SU-DHL-6 (cell line): ENCODE data around the gene SPSB2.
A peak's percentile ranks its signal among the peaks of the same experiment; 100 is the strongest.

Experiments
- H2AFZ ChIP-seq: fragments of 200-600 bp; sonication (generic); 2 replicates; pipeline ENCODE4 v1.6.1; 2014; ENCODE audit warnings: low read depth, mild to moderate bottlenecking, moderate library complexity, mixed read lengths, antibody characterized with exemption, low read length; ENCODE audit not compliant: severe bottlenecking
- H3F3A ChIP-seq: fragments of 200-600 bp; shearing (Covaris generic); 2 replicates; pipeline ENCODE4 v1.6.0; 2016; ENCODE audit warnings: antibody characterized with exemption, mild to moderate bottlenecking; ENCODE audit not compliant: insufficient read depth
- H3K27ac ChIP-seq: fragments of 200-600 bp; sonication (generic); 2 replicates; pipeline ENCODE4 v1.5.1; 2016; ENCODE audit warnings: low read depth, mild to moderate bottlenecking, low read length, moderate library complexity, mixed read lengths
- H3K27me3 ChIP-seq: fragments of 200-600 bp; sonication (generic), shearing (Covaris generic); 2 replicates; pipeline ENCODE4 v1.6.0; 2014; ENCODE audit warnings: mild to moderate bottlenecking, low read length
- H3K36me3 ChIP-seq: fragments of 200-600 bp; sonication (generic); 2 replicates; pipeline ENCODE4 v1.6.1; 2014; ENCODE audit warnings: mild to moderate bottlenecking, low read length, mixed read lengths
- H3K4me2 ChIP-seq: fragments of 300-600, 200-600 bp; shearing (Covaris generic), sonication (generic); 2 replicates; pipeline ENCODE4 v1.6.0; 2014; ENCODE audit warnings: low read length, low read depth, mild to moderate bottlenecking; ENCODE audit not compliant: poor library complexity, severe bottlenecking
- H3K4me3 ChIP-seq: fragments of 200-600 bp; sonication (generic); 2 replicates; pipeline ENCODE4 v1.5.1; 2014; ENCODE audit warnings: antibody characterized with exemption, low read length, mild to moderate bottlenecking, mixed read lengths; ENCODE audit not compliant: insufficient read depth, poor library complexity, severe bottlenecking
- H3K79me2 ChIP-seq: fragments of 200-600 bp; sonication (generic); 2 replicates; pipeline ENCODE4 v1.6.1; 2014; ENCODE audit warnings: mild to moderate bottlenecking, low read length, moderate library complexity; ENCODE audit not compliant: insufficient read depth
- H3K9ac ChIP-seq: fragments of 200-600 bp; sonication (generic); 2 replicates; pipeline ENCODE4 v1.7.0; 2014; ENCODE audit warnings: mild to moderate bottlenecking, low read length
- H3K9me2 ChIP-seq: fragments of 200-600 bp; sonication (generic); replicated peaks from 2 replicates; pipeline ENCODE4 v1.6.1; 2014; ENCODE audit warnings: low read length; ENCODE audit not compliant: insufficient read depth
- H3K9me3 ChIP-seq: fragments of 200-600 bp; sonication (generic); 2 replicates; pipeline ENCODE4 v1.6.1; 2014; ENCODE audit warnings: low read length, mixed read lengths; ENCODE audit not compliant: insufficient read depth
- H4K20me1 ChIP-seq: fragments of 200-600 bp; sonication (generic); 2 replicates; pipeline ENCODE4 v1.6.1; 2014; ENCODE audit warnings: low read depth, mild to moderate bottlenecking, antibody characterized with exemption, low read length, moderate library complexity, mixed read lengths
- CTCF ChIP-seq: fragments of 200-600 bp; sonication (generic); IDR thresholded peaks from one replicate; pipeline ENCODE4 v1.5.1; 2017; ENCODE audit warnings: antibody characterized with exemption, mild to moderate bottlenecking, low read length, moderate library complexity; ENCODE audit not compliant: insufficient read depth, poor library complexity, severe bottlenecking
- EZH2phosphoT487 ChIP-seq: fragments of 200-600 bp; sonication (generic), shearing (Covaris generic); conservative IDR thresholded peaks from 2 replicates; pipeline ENCODE4 v1.6.1; 2018; ENCODE audit warnings: mild to moderate bottlenecking, antibody characterized with exemption, low read length, moderate library complexity, mixed read lengths

SPSB2 gene

DNA sequence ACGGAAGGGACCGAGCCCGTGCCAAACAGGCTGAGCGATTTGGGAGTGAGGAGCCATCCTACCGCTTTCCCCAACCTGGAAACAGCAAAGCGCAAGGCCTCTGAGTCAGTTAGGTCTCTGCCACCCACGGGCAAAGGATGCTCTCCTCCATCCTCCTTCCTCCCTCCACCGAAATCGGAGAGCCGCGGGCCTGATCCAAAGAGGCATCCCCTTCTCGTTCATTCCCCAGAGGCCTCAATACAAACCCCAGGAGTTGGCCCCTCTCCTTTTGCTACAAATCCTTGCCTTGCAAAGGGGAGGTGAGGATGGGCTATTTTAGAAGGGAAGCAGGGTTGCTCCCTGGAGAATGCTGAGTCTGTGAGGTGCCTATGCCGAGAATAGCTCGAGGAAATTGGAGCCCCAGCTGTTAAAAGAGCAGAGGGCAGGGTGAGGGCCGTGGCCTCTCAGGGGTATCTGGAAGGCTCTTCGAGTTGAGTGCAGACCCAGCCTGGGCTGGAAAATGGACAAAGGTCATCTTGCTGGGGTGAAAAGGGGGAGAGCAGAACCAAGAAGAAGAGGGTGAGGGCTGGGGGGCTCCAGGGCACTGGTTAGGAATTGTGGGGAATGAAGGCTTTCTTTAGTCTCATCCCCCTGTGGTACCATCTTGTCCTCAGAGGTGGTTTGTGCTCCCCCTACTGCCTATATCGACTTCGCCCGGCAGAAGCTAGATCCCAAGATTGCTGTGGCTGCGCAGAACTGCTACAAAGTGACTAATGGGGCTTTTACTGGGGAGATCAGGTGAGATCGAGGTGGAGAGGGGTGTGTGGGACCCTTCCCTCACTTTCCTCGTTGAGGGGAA, 4.7 kb downstream of the SPSB2 start:
- Histone ChIP-seq H2AFZ (no peak overlapping the region), H3K27me3 (no peaks in the 10 kb centered on the region), H3F3A (peaks cover 38% of the 10 kb centered on the region), H3K9me3 (no peaks in the 10 kb centered on the region), H3K27ac (peak overlapping the region; percentile 84), H3K79me2 (peaks cover 19% of the 10 kb centered on the region), H3K4me2 (peak overlapping the region; percentile 87), H4K20me1 (no peaks in the 10 kb centered on the region; the same call in 1 of the 2 replicates), H3K4me3 (peak overlapping the region; percentile 77), H3K9ac (peak overlapping the region; percentile 98), H3K9me2 (no peaks in the 10 kb centered on the region), H3K36me3 (peaks cover 3% of the 10 kb centered on the region; the same call in 1 of the 2 replicates)
- TF ChIP-seq EZH2phosphoT487, result no peak

GRCh38 chr12:6867413-6868210, 5.5 kb downstream of the SPSB2 start, which contains the start of gene TPI1:
Gene TPI1 (plus strand): TSS chr12:6867531. CDS start chr12:6867567, 36 bp downstream.
- Histone ChIP-seq H3K9me3 (no peaks in the 10 kb centered on the region), H3K4me2 (peak within 1 kb of the TSS; percentile 87), H3K9me2 (no peaks in the 10 kb centered on the region), H2AFZ (peak within 1 kb of the TSS; percentile 58), H3K27me3 (no peaks in the 10 kb centered on the region), H3K9ac (peak within 1 kb of the TSS; percentile 98), H4K20me1 (no peaks in the 10 kb centered on the region; the same call in 1 of the 2 replicates), H3K36me3 (peaks cover 3% of the 10 kb centered on the region; the same call in 1 of the 2 replicates), H3K4me3 (peak within 1 kb of the TSS; percentile 77), H3K79me2 (peaks cover 19% of the 10 kb centered on the region), H3K27ac (peak within 1 kb of the TSS; percentile 84), H3F3A (peaks cover 38% of the 10 kb centered on the region)
- TF ChIP-seq CTCF (no peak), EZH2phosphoT487 (no peak)

GRCh38 chr12:6866920-6867412, 6.1 kb downstream of the SPSB2 start:
- H3F3A ChIP-seq, result peaks cover 35% of the 10 kb centered on the region
- TF ChIP-seq EZH2phosphoT487, result no peak
- peak overlapping the region; percentile 58 for H2AFZ ChIP-seq
- H3K9me3 ChIP-seq, result no peaks in the 10 kb centered on the region
- peaks cover 19% of the 10 kb centered on the region for H3K79me2 ChIP-seq
- peak overlapping the region; percentile 87 for H3K4me2 ChIP-seq
- H4K20me1 ChIP-seq, result no peaks in the 10 kb centered on the region; the same call in 1 of the 2 replicates
- peaks cover 3% of the 10 kb centered on the region; the same call in 1 of the 2 replicates for H3K36me3 ChIP-seq
- peak overlapping the region; percentile 98 for H3K9ac ChIP-seq
- no peaks in the 10 kb centered on the region for H3K27me3 ChIP-seq
- no peaks in the 10 kb centered on the region for H3K9me2 ChIP-seq
- peak overlapping the region; percentile 47 for H3K27ac ChIP-seq
- H3K4me3 ChIP-seq, result peak overlapping the region; percentile 77
